ENCODE data around the gene ZSWIM8. TPM values are rescaled to one million over a fixed set of nuclear protein-coding genes. Genes with fewer than 3 reads are reported as not detected.
A peak's percentile ranks its signal among the peaks of the same experiment; 100 is the strongest.

The ZSWIM8 gene
- polyA plus RNA-seq, 2 of the 4 experiments (the other 2 are of a cell fraction) = 24.3 to 44.5 TPM

DNA sequence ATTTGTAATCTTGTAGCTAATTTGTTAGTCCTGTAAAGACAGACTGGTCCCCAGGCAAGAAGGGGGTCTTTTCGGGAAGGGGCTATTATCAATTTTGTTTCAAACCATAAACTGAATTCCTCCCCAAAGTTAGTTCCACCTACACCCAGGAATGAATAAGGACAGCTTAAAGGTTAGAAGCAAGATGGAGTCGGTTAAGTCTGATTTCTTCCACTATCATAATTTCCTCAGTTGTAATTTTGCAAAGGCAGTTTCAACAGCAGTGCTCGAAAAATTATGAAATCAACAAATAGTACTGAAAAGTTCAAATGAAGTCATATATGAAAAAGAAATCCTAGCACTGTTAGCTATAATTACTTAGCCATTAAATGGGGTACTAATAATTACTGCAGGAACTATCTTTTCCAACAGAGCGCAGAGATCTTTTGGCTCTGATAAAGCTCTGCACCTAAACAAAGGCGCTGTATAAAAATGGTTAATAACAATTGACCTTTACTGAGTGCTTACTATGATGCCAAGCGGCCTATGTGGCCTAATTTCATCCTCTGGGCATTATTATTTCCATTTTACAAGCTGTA is 42.0 kb upstream of the ZSWIM8 start (continued):
- TF ChIP-seq HEYL (CRISPR knock-in tag; IDR thresholded peaks at IDR 0.05) = peak; percentile 93

DNA sequence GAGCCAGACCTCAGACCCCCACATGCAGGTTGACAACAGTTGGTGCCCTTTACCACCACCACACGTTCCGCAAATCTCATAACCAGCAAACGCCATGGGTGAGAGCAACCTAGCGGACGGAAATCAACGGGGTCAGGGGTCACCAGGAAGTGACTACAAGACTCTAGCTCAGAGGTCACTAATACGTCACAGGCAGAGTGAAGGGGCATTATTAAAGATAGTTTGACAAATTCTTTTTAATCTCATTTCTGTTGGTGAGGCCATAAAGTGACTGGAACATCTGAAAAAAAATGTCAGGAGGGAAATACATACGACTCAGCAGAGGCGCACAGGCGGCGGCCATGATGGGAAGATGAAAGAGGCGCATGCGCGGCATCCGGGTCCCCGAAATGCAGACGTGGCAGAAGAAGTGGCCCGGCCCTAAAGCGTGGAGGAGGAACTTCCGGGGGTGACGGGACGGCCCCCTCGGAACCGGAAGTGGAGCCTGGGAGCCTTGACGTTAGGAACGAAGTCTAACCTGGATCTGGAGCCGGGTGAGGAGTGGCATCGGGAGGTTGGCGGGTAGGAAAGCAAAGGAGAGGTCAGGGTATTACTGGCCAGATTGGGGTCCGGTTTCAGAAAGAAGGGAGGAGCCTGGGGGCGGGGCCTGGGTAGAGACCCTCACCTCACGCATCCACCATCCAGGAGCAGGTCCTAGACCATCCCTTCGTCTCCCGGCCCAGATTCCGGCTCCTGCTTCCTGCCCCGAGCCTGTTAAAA is 41.3 kb upstream of the ZSWIM8 start, which contains the start of gene SEC24C:
Gene SEC24C (plus strand): TSS at position 468 of the 759 bp plus-strand sequence. CDS start 2,461 bp downstream, outside the sequence.
- Histone ChIP-seq H3K4me3 (peak within 1 kb of the TSS; percentile 72), H3K4me2 (peak within 1 kb of the TSS; percentile 95), H3K27ac (peak within 1 kb of the TSS; percentile 90 to 94), H3K9me3 (no peaks in the 10 kb centered on the region), H3K4me1 (peaks cover 35% of the 10 kb centered on the region)
- WGBS (ENCODE audit: missing lambda C conversion rate) = under 1% methylated on average over 36 of the region's 36 CpGs
- FAIRE-seq (no peak), ATAC-seq (peak; percentile 94 to 96), DNase-seq (ENCODE audit: low read depth in 1 of 2, low spot score in 1 of 2) (peak; percentile 96 to 97)
- POLR2A ChIA-PET = interaction anchor here (0.9 to 4.3 kb wide), 5 partner anchors 14 to 133 kb away, joined by 3 to 45 read pairs (median 4); partner anchors contain the start of gene CHCHD1
- CTCF ChIA-PET = interaction anchor here (1.6 kb wide), 1 partner anchor 13 kb away, joined by 7 read pairs; no protein-coding TSS in a partner anchor
- no peak for TF ChIP-seq EHMT2 (IDR thresholded peaks at IDR 0.05; ENCODE audit: low read depth)
- no peak for TF ChIP-seq CBX2 (IDR thresholded peaks at IDR 0.05; ENCODE audit: borderline replicate concordance, low read depth)
- TF ChIP-seq ZNF302 (CRISPR knock-in tag; IDR thresholded peaks at IDR 0.05) = no peak
- TF ChIP-seq, protein P1, sequence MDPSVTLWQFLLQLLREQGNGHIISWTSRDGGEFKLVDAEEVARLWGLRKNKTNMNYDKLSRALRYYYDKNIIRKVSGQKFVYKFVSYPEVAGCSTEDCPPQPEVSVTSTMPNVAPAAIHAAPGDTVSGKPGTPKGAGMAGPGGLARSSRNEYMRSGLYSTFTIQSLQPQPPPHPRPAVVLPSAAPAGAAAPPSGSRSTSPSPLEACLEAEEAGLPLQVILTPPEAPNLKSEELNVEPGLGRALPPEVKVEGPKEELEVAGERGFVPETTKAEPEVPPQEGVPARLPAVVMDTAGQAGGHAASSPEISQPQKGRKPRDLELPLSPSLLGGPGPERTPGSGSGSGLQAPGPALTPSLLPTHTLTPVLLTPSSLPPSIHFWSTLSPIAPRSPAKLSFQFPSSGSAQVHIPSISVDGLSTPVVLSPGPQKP (IDR thresholded peaks at IDR 0.05; ENCODE audit: low read depth, low read length) = no peak
- no peak for TF ChIP-seq HEYL (CRISPR knock-in tag; IDR thresholded peaks at IDR 0.05)
- TF ChIP-seq EP300 (IDR thresholded peaks at IDR 0.05) = no peak
- TF ChIP-seq CBX8 (IDR thresholded peaks at IDR 0.05) = no peak
- TF ChIP-seq MYC (IDR thresholded peaks at IDR 0.05; ENCODE audit: borderline replicate concordance, low read length) = peak; percentile 84
- TF ChIP-seq ZSCAN20 (CRISPR knock-in tag; IDR thresholded peaks at IDR 0.05) = no peak
- no peak for TF ChIP-seq NFE2L2 (conservative IDR thresholded peaks at IDR 0.05; ENCODE audit: low read length)
- TF ChIP-seq ZFP36 (IDR thresholded peaks at IDR 0.05; ENCODE audit: borderline replicate concordance, partially characterized antibody) = no peak
- no peak for TF ChIP-seq NR3C1 (IDR thresholded peaks at IDR 0.05)
- TF ChIP-seq, protein P2, sequence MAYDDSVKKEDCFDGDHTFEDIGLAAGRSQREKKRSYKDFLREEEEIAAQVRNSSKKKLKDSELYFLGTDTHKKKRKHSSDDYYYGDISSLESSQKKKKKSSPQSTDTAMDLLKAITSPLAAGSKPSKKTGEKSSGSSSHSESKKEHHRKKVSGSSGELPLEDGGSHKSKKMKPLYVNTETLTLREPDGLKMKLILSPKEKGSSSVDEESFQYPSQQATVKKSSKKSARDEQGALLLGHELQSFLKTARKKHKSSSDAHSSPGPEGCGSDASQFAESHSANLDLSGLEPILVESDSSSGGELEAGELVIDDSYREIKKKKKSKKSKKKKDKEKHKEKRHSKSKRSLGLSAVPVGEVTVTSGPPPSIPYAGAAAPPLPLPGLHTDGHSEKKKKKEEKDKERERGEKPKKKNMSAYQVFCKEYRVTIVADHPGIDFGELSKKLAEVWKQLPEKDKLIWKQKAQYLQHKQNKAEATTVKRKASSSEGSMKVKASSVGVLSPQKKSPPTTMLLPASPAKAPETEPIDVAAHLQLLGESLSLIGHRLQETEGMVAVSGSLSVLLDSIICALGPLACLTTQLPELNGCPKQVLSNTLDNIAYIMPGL (CRISPR knock-in tag; IDR thresholded peaks at IDR 0.05; ENCODE audit: borderline replicate concordance) = no peak
- no peak for TF ChIP-seq TFCP2L1 (CRISPR knock-in tag; IDR thresholded peaks at IDR 0.05)
- no peak for TF ChIP-seq PHF8 (IDR thresholded peaks at IDR 0.05; ENCODE audit: borderline replicate concordance, low read depth)
- no peak for TF ChIP-seq SREBF2 (IDR thresholded peaks at IDR 0.05)
- no peak for TF ChIP-seq JUNB (IDR thresholded peaks at IDR 0.05)
- TF ChIP-seq, protein P3, sequence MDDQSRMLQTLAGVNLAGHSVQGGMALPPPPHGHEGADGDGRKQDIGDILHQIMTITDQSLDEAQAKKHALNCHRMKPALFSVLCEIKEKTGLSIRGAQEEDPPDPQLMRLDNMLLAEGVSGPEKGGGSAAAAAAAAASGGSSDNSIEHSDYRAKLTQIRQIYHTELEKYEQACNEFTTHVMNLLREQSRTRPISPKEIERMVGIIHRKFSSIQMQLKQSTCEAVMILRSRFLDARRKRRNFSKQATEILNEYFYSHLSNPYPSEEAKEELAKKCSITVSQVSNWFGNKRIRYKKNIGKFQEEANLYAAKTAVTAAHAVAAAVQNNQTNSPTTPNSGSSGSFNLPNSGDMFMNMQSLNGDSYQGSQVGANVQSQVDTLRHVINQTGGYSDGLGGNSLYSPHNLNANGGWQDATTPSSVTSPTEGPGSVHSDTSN (IDR thresholded peaks at IDR 0.05) = peak; percentile 24; the same call in 1 of the 2 replicates
- TF ChIP-seq HOXA7 (CRISPR knock-in tag; IDR thresholded peaks at IDR 0.05) = peak; percentile 65; the same call in 1 of the 2 replicates
- TF ChIP-seq NPAS2 (CRISPR knock-in tag; IDR thresholded peaks at IDR 0.05; ENCODE audit: borderline replicate concordance) = no peak
- TF ChIP-seq GATA3 (IDR thresholded peaks at IDR 0.05; ENCODE audit: borderline replicate concordance) = peak; percentile 10; the same call in 1 of the 2 replicates
- no peak for TF ChIP-seq RAD21 (conservative IDR thresholded peaks at IDR 0.05 in 1 of 2, IDR thresholded peaks at IDR 0.05 in 1 of 2)
- no peak for TF ChIP-seq CHD2 (IDR thresholded peaks at IDR 0.05; ENCODE audit: low read length, partially characterized antibody)
- TF ChIP-seq HOXB13 (CRISPR knock-in tag; IDR thresholded peaks at IDR 0.05; ENCODE audit: low read depth) = no peak
- no peak for TF ChIP-seq HDAC2 (IDR thresholded peaks at IDR 0.05)
- peak; percentile 88; the same call in 1 of the 2 replicates for TF ChIP-seq MAZ (IDR thresholded peaks at IDR 0.05; ENCODE audit: borderline replicate concordance, low read depth, low read length)
- TF ChIP-seq BHLHE40 (IDR thresholded peaks at IDR 0.05; ENCODE audit: low read depth, low read length) = no peak
- TF ChIP-seq KDM5A (IDR thresholded peaks at IDR 0.05) = 0 out of 2 replicates have a peak, but pooled peaks have one; percentile 2
- 0 out of 2 replicates have a peak, but pooled peaks have one; percentile 44 for TF ChIP-seq EHF (CRISPR knock-in tag; IDR thresholded peaks at IDR 0.05)
- TF ChIP-seq POLR2AphosphoS2 (conservative IDR thresholded peaks at IDR 0.05; ENCODE audit: low read length) = no peak
- peak; percentile 97 for TF ChIP-seq MAFK (IDR thresholded peaks at IDR 0.05; ENCODE audit: partially characterized antibody)
- TF ChIP-seq RNF2 (IDR thresholded peaks at IDR 0.05; ENCODE audit: borderline replicate concordance, low read depth) = no peak
